K562 (cell line): ENCODE measurements around the gene DCAKD. TPM values are rescaled to one million over a fixed set of nuclear protein-coding genes. Genes with fewer than 3 reads are reported as not detected.

Source experiments
- CHCHD3 ChIP-seq: fragments of 250-450 bp; sonication (Bioruptor Pico); IDR thresholded peaks from 2 replicates; pipeline ENCODE4 v2.1.2; 2022; ENCODE audit warnings: mild to moderate bottlenecking
- EZH2 ChIP-seq: IDR thresholded peaks from 2 replicates; pipeline ENCODE4 v1.6.1; 2012; ENCODE audit warnings: low read depth, mild to moderate bottlenecking, inconsistent platforms, low read length, borderline replicate concordance
- HEY1 ChIP-seq: fragments of 250-450 bp; sonication (Bioruptor Pico); IDR thresholded peaks from 2 replicates; pipeline ENCODE4 v1.5.0; 2020; ENCODE audit warnings: mild to moderate bottlenecking, moderate library complexity, borderline replicate concordance
- ILF3 ChIP-seq: fragments of 450-650 bp; IDR thresholded peaks from 2 replicates; pipeline ENCODE4 v1.6.1; 2018; ENCODE audit warnings: antibody characterized with exemption, mild to moderate bottlenecking, moderate library complexity, borderline replicate concordance
- KDM2B ChIP-seq: fragments of 250-450 bp; sonication (Bioruptor Pico); IDR thresholded peaks from 2 replicates; pipeline ENCODE4 v1.8.0; 2021; ENCODE audit warnings: mild to moderate bottlenecking, moderate library complexity
- LCOR ChIP-seq: sonication (generic); formaldehyde crosslinking; IDR thresholded peaks from 2 replicates; pipeline ENCODE4 v1.8.0; 2022; ENCODE audit warnings: mild to moderate bottlenecking, missing genetic modification reagents
- MXD1 ChIP-seq: fragments of 250-450 bp; sonication (Bioruptor Pico); IDR thresholded peaks from 2 replicates; pipeline ENCODE4 v1.8.0; 2021; ENCODE audit warnings: borderline replicate concordance, mild to moderate bottlenecking, moderate library complexity; ENCODE audit not compliant: poor library complexity, severe bottlenecking
- MYBL2 ChIP-seq, 2 experiments: fragments of 450-650 bp in 1 of 2; sonication (generic) in 1 of 2; formaldehyde crosslinking in 1 of 2; IDR thresholded peaks; 2 replicates each; pipeline versions ENCODE4 v1.6.1 to v1.8.1; 2017 to 2022; ENCODE audit warnings: borderline replicate concordance in 1 of 2, inconsistent platforms in 1 of 2, low read depth in 1 of 2, mild to moderate bottlenecking in 1 of 2, missing genetic modification reagents in 1 of 2, moderate library complexity in 1 of 2
- PHB2 ChIP-seq: fragments of 450-650 bp; IDR thresholded peaks from 2 replicates; pipeline ENCODE4 v1.6.1; 2017; ENCODE audit warnings: low read depth
- RNF2 ChIP-seq: sonication (generic); IDR thresholded peaks from 2 replicates; pipeline ENCODE4 v1.6.1; 2016
- SOX6 ChIP-seq: fragments of 450-650 bp; IDR thresholded peaks from 2 replicates; pipeline ENCODE4 v1.6.1; 2014; ENCODE audit warnings: mild to moderate bottlenecking
- TCF3 ChIP-seq: sonication (generic); formaldehyde crosslinking; IDR thresholded peaks from 2 replicates; pipeline ENCODE4 v1.4.0; 2020; ENCODE audit warnings: mild to moderate bottlenecking, missing genetic modification reagents
- ZBTB33 ChIP-seq: sonication (generic); formaldehyde crosslinking; IDR thresholded peaks from 2 replicates; pipeline ENCODE4 v1.8.1; 2023; ENCODE audit warnings: mild to moderate bottlenecking, missing genetic modification reagents
- ZFP36 ChIP-seq: fragments of 150-350 bp; IDR thresholded peaks from 2 replicates; pipeline ENCODE4 v1.6.1; 2018; ENCODE audit warnings: low read length, low read depth; ENCODE audit not compliant: partially characterized antibody
- ZNF699 ChIP-seq: fragments of 250-450 bp; sonication (Bioruptor Pico); IDR thresholded peaks from 2 replicates; pipeline ENCODE4 v1.8.0; 2021; ENCODE audit warnings: mild to moderate bottlenecking, moderate library complexity; ENCODE audit not compliant: insufficient replicate concordance
- ZNF740 ChIP-seq, 3 experiments: fragments of 200-800 bp in 1 of 3; sonication (Bioruptor generic) in 1 of 3; sonication (generic) in 1 of 3; formaldehyde crosslinking in 1 of 3; IDR thresholded peaks; 2 replicates each; pipeline versions ENCODE4 v1.6.1 to v1.8.0; 2016 to 2022; ENCODE audit warnings: mild to moderate bottlenecking in 2 of 3, missing compliant biosample characterization in 2 of 3, missing genetic modification characterization in 2 of 3, missing genetic modification reagents in 1 of 3
- polyA plus RNA-seq, 8 experiments: library from polyadenylated mRNA; depleted of rRNA in 4 of 8; stranded (reverse) in 5 of 8; unstranded in 3 of 8; fragments of >200 nt; fragmentation: Nextera tagmentation in 2 of 8; fragmentation: Illumina TruSeq in 1 of 8; extraction: Ambion mirVana in 2 of 8; extraction: Trizol in 1 of 8; gene quantifications; 2 replicates each; pipeline versions ENCODE4 v1.2.1 to v1.2.3, GENCODE V29; 2011 to 2014; ENCODE audit warnings: inconsistent platforms in 1 of 8, missing spikeins in 1 of 8
- total RNA-seq, 7 experiments: library from RNA; depleted of rRNA in 6 of 7; stranded (reverse); fragments of >200 nt in 6 of 7; fragmentation: Illumina TruSeq in 2 of 7; extraction: Trizol in 2 of 7; gene quantifications; 2 replicates each; pipeline versions ENCODE4 v1.2.1 to v1.2.3, GENCODE V29; 2011 to 2021; ENCODE audit warnings: low replicate concordance in 1 of 7

The DCAKD gene
- total and polyA plus RNA-seq, 9 of the 15 experiments (the other 6 are each of a cell fraction or from before 2014, with no cell fraction given), result 7.9 to 35.5 (median 21.4) TPM

GRCh38 chr17:45060797-45061605 lies 9.6 kb upstream of the DCAKD start, which contains the start of gene NMT1 (continued):
- no peak for TF ChIP-seq ZBTB33
- TF ChIP-seq SOX6, result no peak
- peak; percentile 88 for TF ChIP-seq MYBL2 (IDR thresholded peaks at IDR 0.05; ENCODE audit: low read depth)
- no peak for TF ChIP-seq MYBL2 (CRISPR knock-in tag; IDR thresholded peaks at IDR 0.05; ENCODE audit: borderline replicate concordance)
- TF ChIP-seq LCOR (CRISPR knock-in tag), result peak; percentile 92
- no peak; the same call in 1 of the 2 replicates for TF ChIP-seq RNF2
- no peak for TF ChIP-seq EZH2
- 0 out of 2 replicates have a peak, but pooled peaks have one; percentile 36 for TF ChIP-seq ZNF740 (CRISPR knock-in tag; IDR thresholded peaks at IDR 0.05)
- no peak for TF ChIP-seq ZNF740 (tag; IDR thresholded peaks at IDR 0.05)
- TF ChIP-seq ZFP36, result no peak
- TF ChIP-seq ZNF699, result no peak
- no peak for TF ChIP-seq KDM2B (CRISPR knock-in tag)
- TF ChIP-seq PHB2, result no peak
- TF ChIP-seq ILF3, result no peak
- peak; percentile 76; the same call in 1 of the 2 replicates for TF ChIP-seq CHCHD3 (CRISPR knock-in tag)
- no peak for TF ChIP-seq HEY1 (CRISPR knock-in tag)
- no peak; the same call in 1 of the 2 replicates for TF ChIP-seq TCF3 (CRISPR knock-in tag)
- TF ChIP-seq MXD1, result peak; percentile 25
